HL-60 (cell line): ENCODE results near the gene IRF3.
"Not testable (repeated sequence)": the region's sequence is repeated elsewhere in the genome, so short reads cannot be mapped to it uniquely, and the experiment has no call there.

Source experiments
- DNase-seq, 2 experiments: peaks; one replicate each; pipeline ENCODE4 v3.0.0-alpha.2; 2010 to 2020; ENCODE audit warnings: low read depth in 1 of 2, low spot score in 1 of 2
- H3K27ac ChIP-seq: fragments of 250-450 bp; sonication (Bioruptor Pico); replicated peaks from 2 replicates; pipeline ENCODE4 v1.5.1; 2020; ENCODE audit warnings: mild to moderate bottlenecking, moderate library complexity
- H3K27me3 ChIP-seq: fragments of 250-450 bp; sonication (Bioruptor Pico); 2 replicates; pipeline ENCODE4 v1.5.1; 2021; ENCODE audit warnings: mild to moderate bottlenecking, moderate library complexity; ENCODE audit not compliant: insufficient read depth, poor library complexity, severe bottlenecking
- H3K4me3 ChIP-seq: replicated peaks from 2 replicates; pipeline ENCODE4 v1.5.1; 2011; ENCODE audit warnings: mild to moderate bottlenecking, control low read depth, low read length; ENCODE audit not compliant: insufficient read depth
- GABPA ChIP-seq: IDR thresholded peaks from 2 replicates; pipeline ENCODE4 v1.6.1; 2012; ENCODE audit warnings: low read depth
- POLR2AphosphoS5 ChIP-seq: IDR thresholded peaks from 2 replicates; pipeline ENCODE4 v1.6.1; 2012; ENCODE audit warnings: low read depth
- SPI1 ChIP-seq: IDR thresholded peaks from 2 replicates; pipeline ENCODE4 v1.6.1; 2012; ENCODE audit warnings: low read depth, mild to moderate bottlenecking, borderline replicate concordance
- TF ChIP-seq, protein P1 (sequence below): IDR thresholded peaks from 2 replicates; pipeline ENCODE4 v1.6.1; 2012; ENCODE audit warnings: low read depth; ENCODE audit not compliant: insufficient replicate concordance
- TF ChIP-seq, protein P2 (sequence below): IDR thresholded peaks from one replicate; pipeline ENCODE4 v1.5.1; 2011; ENCODE audit warnings: low read length, control low read depth, inconsistent platforms; ENCODE audit not compliant: insufficient read depth

IRF3 gene

GRCh38 chr19:49624967-49625910 lies 40.4 kb downstream of the IRF3 start:
- H3K27me3 ChIP-seq, result no peaks in the 10 kb centered on the region
- no peak for TF ChIP-seq GABPA
- TF ChIP-seq SPI1, result no peak
- TF ChIP-seq, protein P1, sequence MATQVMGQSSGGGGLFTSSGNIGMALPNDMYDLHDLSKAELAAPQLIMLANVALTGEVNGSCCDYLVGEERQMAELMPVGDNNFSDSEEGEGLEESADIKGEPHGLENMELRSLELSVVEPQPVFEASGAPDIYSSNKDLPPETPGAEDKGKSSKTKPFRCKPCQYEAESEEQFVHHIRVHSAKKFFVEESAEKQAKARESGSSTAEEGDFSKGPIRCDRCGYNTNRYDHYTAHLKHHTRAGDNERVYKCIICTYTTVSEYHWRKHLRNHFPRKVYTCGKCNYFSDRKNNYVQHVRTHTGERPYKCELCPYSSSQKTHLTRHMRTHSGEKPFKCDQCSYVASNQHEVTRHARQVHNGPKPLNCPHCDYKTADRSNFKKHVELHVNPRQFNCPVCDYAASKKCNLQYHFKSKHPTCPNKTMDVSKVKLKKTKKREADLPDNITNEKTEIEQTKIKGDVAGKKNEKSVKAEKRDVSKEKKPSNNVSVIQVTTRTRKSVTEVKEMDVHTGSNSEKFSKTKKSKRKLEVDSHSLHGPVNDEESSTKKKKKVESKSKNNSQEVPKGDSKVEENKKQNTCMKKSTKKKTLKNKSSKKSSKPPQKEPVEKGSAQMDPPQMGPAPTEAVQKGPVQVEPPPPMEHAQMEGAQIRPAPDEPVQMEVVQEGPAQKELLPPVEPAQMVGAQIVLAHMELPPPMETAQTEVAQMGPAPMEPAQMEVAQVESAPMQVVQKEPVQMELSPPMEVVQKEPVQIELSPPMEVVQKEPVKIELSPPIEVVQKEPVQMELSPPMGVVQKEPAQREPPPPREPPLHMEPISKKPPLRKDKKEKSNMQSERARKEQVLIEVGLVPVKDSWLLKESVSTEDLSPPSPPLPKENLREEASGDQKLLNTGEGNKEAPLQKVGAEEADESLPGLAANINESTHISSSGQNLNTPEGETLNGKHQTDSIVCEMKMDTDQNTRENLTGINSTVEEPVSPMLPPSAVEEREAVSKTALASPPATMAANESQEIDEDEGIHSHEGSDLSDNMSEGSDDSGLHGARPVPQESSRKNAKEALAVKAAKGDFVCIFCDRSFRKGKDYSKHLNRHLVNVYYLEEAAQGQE, result no peak
- TF ChIP-seq POLR2AphosphoS5, result no peak
- TF ChIP-seq, protein P2, sequence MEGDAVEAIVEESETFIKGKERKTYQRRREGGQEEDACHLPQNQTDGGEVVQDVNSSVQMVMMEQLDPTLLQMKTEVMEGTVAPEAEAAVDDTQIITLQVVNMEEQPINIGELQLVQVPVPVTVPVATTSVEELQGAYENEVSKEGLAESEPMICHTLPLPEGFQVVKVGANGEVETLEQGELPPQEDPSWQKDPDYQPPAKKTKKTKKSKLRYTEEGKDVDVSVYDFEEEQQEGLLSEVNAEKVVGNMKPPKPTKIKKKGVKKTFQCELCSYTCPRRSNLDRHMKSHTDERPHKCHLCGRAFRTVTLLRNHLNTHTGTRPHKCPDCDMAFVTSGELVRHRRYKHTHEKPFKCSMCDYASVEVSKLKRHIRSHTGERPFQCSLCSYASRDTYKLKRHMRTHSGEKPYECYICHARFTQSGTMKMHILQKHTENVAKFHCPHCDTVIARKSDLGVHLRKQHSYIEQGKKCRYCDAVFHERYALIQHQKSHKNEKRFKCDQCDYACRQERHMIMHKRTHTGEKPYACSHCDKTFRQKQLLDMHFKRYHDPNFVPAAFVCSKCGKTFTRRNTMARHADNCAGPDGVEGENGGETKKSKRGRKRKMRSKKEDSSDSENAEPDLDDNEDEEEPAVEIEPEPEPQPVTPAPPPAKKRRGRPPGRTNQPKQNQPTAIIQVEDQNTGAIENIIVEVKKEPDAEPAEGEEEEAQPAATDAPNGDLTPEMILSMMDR, result no peak
- DNase-seq, result no peak
- no peak overlapping the region for H3K27ac ChIP-seq
- no peak overlapping the region for H3K4me3 ChIP-seq

DNA sequence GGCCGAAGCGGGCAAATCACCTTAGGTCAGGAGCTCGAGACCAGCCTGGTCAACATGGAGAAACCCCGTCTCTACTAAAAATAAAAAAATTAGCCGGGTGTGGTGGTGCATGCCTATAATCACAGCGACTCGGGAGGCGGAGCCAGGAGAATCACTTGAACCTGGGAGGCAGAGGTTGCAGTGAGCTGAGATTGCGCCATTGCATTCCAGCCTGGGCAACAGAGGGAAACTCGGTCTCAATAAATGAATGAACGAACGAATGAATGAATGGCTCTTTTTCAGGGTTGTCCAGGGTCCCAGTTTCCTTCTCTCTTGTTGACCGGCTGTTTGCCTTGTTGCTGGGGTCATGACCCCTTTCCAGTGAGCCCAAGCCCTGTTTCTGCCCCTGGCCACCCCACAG lies 47.8 kb downstream of the IRF3 start:
- H3K27me3 ChIP-seq, DNase-seq, H3K27ac ChIP-seq, H3K4me3 ChIP-seq: not testable (repeated sequence)

DNA sequence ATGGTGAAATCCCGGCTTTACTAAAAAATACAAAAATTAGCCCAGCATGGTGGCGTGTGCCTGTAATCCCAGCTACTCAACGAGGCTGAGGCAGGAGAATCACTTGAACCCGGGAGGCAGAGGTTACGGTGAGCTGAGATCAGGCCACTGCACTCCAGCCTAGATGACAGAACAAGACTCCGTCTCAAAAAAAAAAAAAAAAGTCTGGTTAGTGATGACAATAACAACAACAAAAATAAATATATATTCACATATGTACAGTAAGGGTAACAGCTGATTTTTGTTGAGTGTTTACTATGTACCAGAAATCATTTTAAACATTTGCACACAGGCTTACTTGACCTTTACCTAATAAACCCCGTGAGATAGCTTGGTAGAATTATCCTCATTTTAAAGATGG lies 48.7 kb downstream of the IRF3 start:
- no peak overlapping the region for H3K4me3 ChIP-seq
- no peaks in the 10 kb centered on the region for H3K27me3 ChIP-seq
- TF ChIP-seq, protein P1, result no peak
- no peak for TF ChIP-seq SPI1
- no peak for TF ChIP-seq POLR2AphosphoS5
- TF ChIP-seq GABPA, result no peak
- TF ChIP-seq, protein P2, result no peak
- no peak for DNase-seq
- H3K27ac ChIP-seq, result no peak overlapping the region

DNA sequence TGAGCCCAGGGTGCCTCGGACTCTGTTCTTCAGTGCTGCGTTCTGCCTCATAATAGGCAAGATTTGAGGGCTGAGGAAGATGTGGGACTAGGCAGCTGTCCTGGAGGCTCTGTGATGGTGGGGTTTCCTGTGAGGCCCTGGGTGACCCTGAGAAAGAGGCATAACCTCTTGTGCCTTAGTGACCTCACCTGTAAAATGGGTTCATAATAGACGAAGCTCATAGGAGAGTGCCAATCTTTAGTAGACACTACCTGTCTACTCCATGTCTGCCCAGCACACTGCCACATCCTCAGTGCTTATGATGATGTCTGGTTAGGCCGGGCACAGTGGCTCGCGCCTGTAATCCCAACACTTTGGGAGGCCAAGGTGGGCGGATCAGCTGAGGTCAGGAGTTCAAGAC lies 49.1 kb downstream of the IRF3 start:
- TF ChIP-seq POLR2AphosphoS5 (no peak), SPI1 (no peak), GABPA (no peak)
- TF ChIP-seq, protein P2, result no peak
- TF ChIP-seq, protein P1, result no peak
- H3K27me3 ChIP-seq, result no peaks in the 10 kb centered on the region

More for the DNA sequence above, 49.1 kb downstream of the IRF3 start:
- no peak overlapping the region for H3K4me3 ChIP-seq
- no peak overlapping the region for H3K27ac ChIP-seq
- DNase-seq, result no peak
